ENCODE results near the gene SLC23A2.

GRCh38 chr20:4920655-4921054 is 80.7 kb downstream of the SLC23A2 start:
- TF ChIP-seq CTCF (IDR thresholded peaks at IDR 0.05) (no peak), POLR2A (IDR thresholded peaks at IDR 0.05) (no peak)
